AG09319 (cell line): Measurements from ENCODE around the gene ZNF776.

Experiments
- DNase-seq: peaks from one replicate; pipeline ENCODE4 v3.0.0-alpha.2; 2010; ENCODE audit warnings: low read depth; ENCODE audit errors: extremely low read depth
- CTCF ChIP-seq: IDR thresholded peaks from 2 replicates; pipeline ENCODE4 v1.5.1; 2011; ENCODE audit warnings: low read depth, mild to moderate bottlenecking, inconsistent platforms, low read length, moderate library complexity

ZNF776 gene

GRCh38 chr19:57746580-57747471, at the start of gene ZNF776:
Gene ZNF776, plus strand, starts transcription at chr19:57746815. Its CDS starts 244 bp downstream, at chr19:57747059.
- no peak for TF ChIP-seq CTCF
- DNase-seq = peak; percentile 68

- no peak for DNase-seq
- no peak for TF ChIP-seq CTCF
Observed at GRCh38 chr19:57701625-57702024, 45.0 kb upstream of the ZNF776 start.

GRCh38 chr19:57706346-57706745, 40.3 kb upstream of the ZNF776 start:
- TF ChIP-seq CTCF = no peak
- no peak for DNase-seq

- TF ChIP-seq CTCF = no peak
- peak; percentile 24 for DNase-seq
Observed at GRCh38 chr19:57708641-57709361, 37.8 kb upstream of the ZNF776 start, which contains the start of gene ZNF154. Gene ZNF154, minus strand, starts transcription at chr19:57709204. Its CDS starts 233 bp downstream, at chr19:57708971.

GRCh38 chr19:57709616-57710015, 37.0 kb upstream of the ZNF776 start:
- no peak for DNase-seq
- TF ChIP-seq CTCF = no peak

- no peak for TF ChIP-seq CTCF
- no peak for DNase-seq
Observed at GRCh38 chr19:57712222-57712621, 34.4 kb upstream of the ZNF776 start.

- no peak for DNase-seq
- TF ChIP-seq CTCF = no peak
Observed at GRCh38 chr19:57719424-57719823, 27.2 kb upstream of the ZNF776 start.
